Measurements from ENCODE around the gene TNRC6B.
A peak's percentile ranks its signal among the peaks of the same experiment; 100 is the strongest.

TNRC6B gene

GRCh38 chr22:40240686-40241085 lies 63.0 kb downstream of the TNRC6B start:
- no peak for DNase-seq

DNA sequence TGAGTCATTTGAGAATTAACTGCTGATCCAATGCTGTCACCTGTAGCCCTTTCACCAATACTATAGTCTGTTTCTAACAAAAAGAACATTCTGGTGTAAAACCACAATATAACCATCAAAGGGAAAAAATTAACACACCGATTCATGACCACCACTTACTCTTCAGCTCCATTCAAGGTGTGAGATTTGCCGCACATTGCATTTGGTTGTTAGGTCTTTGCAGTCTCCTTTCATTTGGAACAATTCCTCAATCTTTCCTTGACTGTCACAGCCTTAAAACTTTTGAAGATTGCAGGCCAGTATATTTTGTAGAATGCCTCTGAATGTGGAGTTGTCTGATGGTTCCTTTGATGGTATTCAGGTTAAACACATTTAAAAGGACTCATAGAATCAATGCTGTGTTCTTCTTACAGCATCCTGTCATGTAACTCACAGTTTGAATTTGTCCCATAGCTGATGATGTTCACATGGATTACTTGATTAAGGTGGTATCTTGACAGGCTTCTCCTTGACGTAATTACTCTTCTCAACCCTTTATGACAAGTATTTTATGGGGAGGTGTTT lies 63.6 kb downstream of the TNRC6B start:
- DNase-seq, result no peak

DNA sequence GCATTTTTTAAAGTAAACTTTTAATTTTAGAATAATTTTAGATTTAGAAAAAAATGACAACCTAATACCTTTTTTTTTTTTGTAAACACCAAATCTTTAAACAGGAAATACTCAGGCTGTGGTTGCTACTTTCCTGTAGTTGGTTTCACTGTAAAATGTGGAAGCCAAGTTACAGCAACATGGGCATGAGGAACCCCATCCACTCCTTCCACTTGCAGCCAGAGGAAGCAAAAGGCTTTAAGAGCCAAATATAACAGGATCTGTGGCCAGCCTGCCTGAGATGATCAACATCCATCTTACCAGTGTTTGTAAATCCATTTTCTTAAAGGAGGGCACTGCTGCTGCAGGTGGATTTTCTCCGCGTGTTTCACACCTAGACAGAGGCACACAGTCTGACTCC lies 66.2 kb downstream of the TNRC6B start:
- DNase-seq, result no peak

DNA sequence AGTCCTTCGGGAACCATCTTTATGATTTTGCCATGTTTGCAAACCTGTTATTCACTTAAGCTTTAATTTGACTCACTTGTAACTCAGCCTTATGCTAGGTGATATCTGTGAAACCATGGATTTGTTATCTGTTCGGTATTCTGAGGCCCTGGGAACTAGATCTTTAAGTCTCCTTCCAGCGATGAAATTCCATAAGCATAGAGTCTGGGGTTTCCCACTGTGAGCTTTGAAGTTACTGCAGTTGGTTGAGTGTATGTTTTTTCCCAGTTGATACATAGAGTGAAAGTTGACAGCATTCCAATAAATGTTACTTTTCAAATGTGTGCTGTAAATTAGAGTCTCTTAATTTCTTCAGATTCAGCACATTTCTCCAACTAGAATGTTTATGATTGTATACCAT lies 66.9 kb downstream of the TNRC6B start:
- DNase-seq, result no peak

- peak; percentile 51 to 68 for DNase-seq
Measured at GRCh38 chr22:40247976-40248375, 70.3 kb downstream of the TNRC6B start.

DNA sequence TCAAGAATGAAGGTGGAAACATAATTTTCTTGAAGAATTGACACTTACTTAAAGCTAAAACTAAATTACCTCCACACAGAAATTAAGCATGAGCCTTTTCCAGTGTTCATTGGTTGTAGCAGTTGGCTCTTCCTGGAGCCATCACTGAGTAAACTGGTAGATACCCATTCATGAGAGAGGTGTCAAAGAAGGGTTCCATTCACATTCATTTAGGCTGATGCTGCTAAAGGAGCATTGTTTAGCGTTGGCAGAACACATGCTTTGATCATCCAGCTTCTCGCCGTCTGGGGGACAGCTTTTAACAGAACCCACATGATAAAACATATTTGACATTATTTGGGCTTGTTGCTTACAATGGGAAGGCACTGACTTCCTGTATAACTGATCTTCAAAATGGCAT lies 71.6 kb downstream of the TNRC6B start:
- DNase-seq, result no peak

DNA sequence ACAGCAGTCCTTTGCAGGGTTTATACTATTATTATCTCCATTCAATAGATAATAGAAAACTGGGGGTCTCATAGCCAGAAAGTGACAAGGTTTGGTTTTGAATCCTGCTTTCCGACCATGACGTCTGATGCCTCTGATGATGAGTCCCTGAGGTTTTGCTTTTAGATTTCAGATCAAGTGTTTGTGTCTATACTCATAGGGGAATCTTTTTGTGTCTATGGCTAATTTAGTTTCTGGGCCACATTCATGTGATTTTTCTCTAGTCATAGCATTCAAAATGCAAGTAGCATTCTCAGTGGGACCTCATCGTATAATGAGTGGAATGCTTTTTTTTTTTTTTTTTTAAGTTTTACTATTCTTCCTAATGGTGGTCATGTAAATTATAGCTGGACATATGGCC lies 72.9 kb downstream of the TNRC6B start:
- DNase-seq, result peak in 1 of 2 experiments; percentile 48

DNA sequence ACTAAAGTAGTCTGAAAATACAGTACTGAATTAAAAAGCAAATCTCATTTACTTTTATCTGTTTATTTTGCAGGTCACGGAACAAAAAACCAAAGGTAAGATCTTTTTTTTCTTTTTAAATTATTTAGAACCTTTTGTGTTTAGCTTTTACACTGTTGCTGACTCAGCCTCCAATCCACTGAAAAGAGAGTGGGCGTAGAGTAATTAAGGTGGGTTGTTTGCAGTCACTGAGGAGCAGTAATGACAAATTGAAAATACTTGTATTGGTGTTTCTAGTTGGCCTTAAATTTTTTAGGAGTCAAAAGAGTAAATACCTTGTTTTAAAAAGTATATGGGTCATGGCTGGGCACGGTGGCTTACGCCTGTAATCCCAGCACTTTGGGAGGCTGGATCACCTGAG lies 73.4 kb downstream of the TNRC6B start:
- no peak for DNase-seq

- no peak for DNase-seq
Measured at GRCh38 chr22:40252146-40252545, 74.4 kb downstream of the TNRC6B start.

DNA sequence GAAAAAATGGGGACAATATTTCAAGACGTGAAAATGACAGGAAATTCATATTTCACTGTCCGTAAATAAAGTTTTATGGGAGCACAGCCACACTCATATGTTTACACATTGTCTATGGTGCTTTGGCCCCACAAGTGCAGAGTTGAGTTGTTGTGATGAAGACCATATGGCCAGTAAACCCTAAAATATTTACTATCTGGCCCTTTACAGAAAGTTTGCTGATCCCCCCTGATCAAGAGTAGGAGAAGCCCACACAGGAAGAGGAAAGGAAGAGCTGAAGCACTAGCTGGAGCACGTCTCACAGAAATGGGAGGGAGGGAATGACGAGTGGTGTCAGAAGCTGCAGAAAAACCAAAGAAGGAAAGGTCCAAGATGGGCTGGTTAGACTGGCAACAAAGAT lies 78.8 kb downstream of the TNRC6B start:
- no peak for DNase-seq

DNA sequence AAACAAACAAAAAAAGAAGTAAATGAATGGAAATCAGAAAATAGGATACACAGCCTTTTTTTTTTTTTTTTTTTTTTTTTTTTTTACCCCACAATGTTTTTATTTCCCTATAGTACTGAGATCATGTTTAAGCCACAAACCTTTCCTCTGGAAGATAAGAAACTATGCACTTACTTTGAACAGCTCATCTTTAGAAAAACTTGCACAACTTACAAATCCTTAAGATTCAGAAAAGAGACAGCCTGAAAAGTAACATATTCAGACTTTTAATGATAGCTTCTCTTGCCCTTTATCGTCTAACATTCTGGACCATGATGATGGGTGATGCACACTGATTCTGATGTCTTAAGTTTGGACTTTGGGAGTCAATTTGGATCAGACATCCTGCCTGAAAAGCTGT lies 80.3 kb downstream of the TNRC6B start:
- no peak for DNase-seq

DNA sequence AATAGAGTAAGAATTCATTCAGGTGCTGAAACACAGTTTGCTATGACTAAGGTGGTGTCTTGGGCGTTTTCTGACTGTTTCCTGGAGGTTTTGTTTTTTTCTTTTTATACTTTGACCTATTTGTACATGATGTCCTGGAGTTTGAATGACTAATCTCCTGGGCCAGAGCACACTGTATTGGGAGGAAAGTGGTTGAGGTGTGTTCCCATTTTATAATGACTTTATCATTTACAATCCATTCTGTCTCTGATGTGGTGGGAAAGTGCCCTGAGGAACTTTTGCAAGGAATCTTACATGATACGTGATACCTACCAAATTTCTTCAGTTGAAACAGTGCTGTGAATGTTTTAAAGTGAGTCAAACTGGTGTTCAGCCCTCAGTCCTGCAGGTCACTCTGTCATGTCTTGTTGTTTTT lies 80.8 kb downstream of the TNRC6B start:
- DNase-seq, result no peak

- DNase-seq, result no peak
Measured at GRCh38 chr22:40261783-40262182, 84.1 kb downstream of the TNRC6B start.

GRCh38 chr22:40263191-40263590 lies 85.5 kb downstream of the TNRC6B start:
- no peak for DNase-seq

GRCh38 chr22:40265783-40266182 lies 88.1 kb downstream of the TNRC6B start:
- DNase-seq, result no peak

- no peak for DNase-seq
Measured at GRCh38 chr22:40270031-40270430, 92.3 kb downstream of the TNRC6B start.

DNA sequence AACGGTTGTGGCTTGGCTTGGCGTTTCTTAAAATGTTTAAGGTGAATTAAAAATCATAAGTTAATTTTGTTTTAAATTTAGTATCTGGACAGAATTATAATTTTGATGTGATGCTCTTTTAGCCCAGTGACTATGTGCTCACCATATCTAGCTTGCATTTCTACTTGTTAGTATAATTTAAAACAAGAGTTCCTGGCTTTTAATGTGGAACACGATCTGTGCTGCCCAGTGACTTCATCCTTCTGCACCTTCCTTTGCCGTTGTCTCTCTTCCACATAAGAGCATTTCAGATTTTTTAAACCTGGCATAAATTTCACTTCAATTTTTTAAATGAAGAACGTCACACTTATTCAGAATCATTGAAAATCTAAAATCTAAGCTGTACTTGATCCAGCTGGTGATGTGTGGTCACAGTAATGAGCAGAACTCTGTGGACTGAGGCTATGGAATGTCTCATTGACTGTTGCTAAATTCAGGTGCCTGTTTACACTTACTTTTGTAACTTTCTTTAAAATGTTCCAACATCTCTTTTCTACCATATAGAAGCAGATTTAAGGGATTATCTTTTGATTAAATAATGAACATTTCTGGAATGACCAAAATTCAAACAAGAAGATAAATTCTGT lies 93.1 kb downstream of the TNRC6B start:
- no peak for DNase-seq

GRCh38 chr22:40271440-40271839 lies 93.7 kb downstream of the TNRC6B start:
- no peak for DNase-seq

- no peak for DNase-seq
Measured at GRCh38 chr22:40273319-40273718, 95.6 kb downstream of the TNRC6B start.

DNA sequence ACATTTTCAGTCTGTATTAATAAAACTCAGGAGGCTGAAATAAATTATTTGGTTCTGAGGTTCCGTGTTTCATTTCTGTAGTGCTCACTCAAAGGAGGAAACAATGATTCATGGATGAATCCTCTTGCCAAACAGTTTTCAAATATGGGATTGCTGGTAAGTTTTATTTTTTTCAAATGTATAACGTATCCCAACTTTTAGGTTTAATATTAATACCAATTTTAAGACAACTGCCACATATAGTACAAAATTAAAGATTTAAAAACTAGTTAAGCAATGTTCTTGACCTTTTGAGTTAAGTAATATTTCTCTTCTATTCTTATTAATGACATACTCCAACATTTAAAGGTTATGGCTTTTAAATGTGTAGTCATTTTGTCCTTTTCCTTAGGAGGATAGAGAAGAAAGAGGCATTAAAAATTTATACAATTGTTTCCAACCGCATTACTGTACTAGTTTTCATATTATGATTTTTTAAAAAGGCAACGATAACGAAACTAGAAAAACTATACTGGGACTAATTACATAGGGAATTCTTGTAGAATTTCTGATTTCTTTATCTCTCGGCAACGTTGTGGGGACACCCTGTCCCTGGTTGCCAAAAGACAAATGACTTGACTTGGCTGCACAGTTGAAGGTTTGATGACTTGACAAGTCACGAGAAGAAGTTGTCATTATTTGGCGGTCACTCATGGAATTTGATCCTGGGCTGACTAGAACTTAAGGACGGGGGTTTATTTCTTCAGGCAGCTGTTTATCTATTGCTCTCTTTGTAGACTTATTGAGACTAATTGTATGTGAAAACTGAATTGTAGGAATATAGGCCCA lies 99.5 kb downstream of the TNRC6B start:
- DNase-seq, result no peak

- no peak for DNase-seq
Measured at GRCh38 chr22:40279017-40279416, 101.3 kb downstream of the TNRC6B start.

DNA sequence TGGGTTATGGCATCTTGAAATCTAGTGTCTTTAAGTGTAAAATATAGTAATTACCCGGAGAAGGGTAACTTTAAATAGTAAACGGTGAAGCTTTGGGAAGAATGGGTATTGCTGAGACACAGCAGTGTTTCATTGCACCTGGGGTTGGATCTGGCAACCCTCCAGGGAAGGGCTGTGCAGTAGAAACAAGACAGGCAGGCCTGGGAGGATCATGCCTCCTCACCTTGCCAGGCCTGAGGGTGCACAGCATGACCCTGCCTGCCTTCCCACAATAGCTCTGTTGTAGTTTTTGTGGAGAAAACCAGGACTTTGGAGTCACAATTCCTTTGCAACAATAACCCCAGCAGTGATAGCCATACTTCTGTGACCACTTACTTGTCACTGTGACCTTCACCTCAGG lies 104.0 kb downstream of the TNRC6B start:
- no peak for DNase-seq

- peak in 1 of 2 experiments; percentile 42 for DNase-seq
Measured at GRCh38 chr22:40285513-40285912, 107.8 kb downstream of the TNRC6B start.

GRCh38 chr22:40289991-40290459 lies 112.3 kb downstream of the TNRC6B start:
- peak; percentile 66 to 71 for DNase-seq

Data from activated CD4-positive, alpha-beta T cell treated with anti-CD3 and anti-CD28 coated beads, Interleukin-2, amount 50 U/mL, for 48 hours (primary cell).